Measurements from ENCODE around the gene ABCB9.
"Not testable (repeated sequence)": the region's sequence is repeated elsewhere in the genome, so short reads cannot be mapped to it uniquely, and the experiment has no call there.

ABCB9 gene

DNA sequence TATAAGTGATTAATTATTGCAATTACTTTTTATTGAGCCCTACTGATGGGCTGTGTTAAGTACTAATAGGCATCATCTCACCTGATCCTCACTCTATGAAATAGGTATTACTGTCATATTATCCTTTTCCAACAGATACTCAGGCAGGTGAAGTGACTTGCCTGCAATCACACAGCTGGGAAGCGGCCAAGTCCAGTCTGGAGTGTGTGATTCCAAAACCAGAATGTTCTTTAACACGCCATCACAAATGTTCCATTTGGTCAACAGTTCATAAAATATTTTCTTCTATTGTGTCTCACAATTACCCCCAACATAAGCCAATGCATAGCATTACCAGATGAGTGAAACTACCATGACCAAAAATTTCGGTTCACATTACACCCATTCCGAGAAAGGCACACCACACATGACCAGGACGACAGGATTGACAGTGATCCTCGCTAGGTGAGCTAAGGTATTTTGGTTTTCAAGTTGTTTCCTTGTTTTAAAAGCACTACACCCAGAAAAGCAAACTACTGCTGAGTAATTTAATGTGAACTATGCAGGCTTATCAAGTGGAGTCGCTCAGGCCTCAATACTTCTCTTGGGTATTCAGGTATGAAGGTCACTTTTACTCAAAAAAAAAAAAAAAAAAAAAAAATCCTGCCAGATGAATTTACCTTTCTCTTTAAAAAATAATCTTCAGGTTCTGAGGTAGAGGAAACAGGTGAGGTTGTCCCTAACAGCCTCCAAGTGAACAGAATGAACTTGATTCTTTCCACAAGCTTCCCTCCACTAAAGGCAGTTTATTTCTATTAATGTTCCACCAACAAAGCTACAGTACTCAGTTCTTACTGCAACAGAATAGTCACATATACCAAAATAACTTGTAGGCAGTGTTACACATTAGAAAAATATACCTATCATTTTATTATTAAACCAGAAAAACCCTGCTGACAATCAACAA, 72.8 kb downstream of the ABCB9 start:
- no peak for DNase-seq

DNA sequence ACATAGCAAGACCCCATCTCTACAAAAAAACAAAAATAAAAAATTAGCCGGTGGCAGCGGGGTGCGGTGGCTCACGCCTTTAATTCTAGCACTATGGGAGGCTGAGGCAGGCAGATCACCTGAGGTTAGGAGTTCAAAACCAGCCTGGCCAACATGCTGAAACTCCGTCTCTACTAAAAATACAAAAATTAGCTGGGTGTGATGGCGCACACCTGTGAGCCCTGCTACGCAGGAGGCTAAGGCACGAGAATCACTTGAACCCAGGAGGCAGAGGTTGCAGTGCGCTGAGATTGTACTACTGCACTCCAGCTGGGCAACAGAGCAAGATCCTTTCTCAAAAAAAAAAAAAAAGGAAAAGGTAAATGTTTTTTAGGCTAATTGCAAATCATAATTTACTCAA, 73.5 kb downstream of the ABCB9 start:
- DNase-seq = not testable (repeated sequence)

DNA sequence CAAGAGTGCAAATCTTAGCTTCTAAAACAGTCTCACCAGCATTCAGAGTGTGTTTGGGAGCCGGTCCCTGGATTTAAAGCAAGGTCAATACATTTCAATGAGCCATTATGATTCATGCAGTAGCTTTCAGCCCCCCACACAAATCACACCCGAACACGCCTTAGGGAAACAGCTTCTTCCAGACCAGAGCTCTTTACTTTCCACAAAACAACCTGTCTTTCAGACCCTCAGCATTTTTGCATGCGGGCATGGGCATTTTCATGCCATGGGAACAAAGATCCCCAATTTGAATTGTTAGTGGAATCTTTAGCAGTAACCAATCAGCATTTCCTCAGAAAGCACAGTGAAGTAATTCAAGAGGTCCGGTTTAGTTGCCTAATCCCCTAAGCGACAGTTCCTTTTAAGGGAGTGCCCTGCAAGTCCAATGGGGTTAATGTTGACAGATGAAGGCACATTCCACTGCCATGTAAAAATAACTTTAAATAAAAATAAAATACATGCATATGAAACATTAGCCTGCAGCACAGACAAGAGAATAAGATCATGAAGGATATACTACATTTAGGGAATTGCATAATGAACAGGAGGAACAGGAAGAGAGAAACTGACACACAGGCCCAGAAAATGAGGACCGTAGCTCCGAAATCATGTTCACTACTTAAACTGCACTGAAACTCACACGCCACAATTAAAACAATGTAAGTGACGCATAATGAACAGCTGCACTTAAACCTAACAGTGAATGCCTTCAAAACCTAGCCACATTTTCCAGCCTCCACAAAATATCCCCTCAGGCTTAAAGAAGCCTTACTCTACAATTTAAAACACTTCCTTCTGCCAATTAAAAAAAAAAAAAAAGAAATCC, 74.4 kb downstream of the ABCB9 start:
- DNase-seq = no peak

DNA sequence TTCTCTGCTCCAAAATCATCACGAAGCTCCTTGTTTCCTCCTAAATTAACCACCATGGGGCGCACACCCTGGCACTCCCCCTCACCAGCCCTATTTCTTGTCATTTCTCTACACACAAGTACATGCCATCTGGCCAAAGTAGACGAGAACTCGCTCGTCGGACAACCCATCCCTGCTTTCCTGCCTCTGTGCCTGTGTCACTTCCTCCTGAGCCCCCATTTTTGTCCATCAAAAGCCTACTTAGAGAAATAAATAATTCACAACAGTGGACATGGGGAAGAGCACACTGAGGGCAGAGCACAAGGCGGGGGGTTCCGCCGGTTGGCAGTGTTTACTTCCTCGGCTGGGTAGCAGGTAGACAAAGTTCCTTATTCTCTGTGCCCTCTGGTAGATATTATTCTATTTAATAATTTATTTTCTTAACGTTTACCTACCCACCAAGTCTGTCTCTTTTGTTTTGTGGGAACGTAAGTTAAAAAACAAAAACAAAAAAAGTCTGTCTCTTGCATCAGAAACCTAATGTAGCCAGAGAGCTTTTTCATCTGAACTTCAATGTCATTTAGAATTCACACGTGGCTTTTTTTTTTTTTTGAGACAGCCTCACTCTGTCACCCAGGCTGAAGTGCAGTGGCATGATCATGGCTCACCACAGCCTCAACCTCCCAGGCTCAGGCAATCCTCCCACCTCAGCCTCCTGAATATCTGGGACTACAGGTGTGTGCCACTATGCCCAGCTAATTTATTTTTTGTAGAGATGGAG, 76.3 kb downstream of the ABCB9 start:
- no peak for DNase-seq

DNA sequence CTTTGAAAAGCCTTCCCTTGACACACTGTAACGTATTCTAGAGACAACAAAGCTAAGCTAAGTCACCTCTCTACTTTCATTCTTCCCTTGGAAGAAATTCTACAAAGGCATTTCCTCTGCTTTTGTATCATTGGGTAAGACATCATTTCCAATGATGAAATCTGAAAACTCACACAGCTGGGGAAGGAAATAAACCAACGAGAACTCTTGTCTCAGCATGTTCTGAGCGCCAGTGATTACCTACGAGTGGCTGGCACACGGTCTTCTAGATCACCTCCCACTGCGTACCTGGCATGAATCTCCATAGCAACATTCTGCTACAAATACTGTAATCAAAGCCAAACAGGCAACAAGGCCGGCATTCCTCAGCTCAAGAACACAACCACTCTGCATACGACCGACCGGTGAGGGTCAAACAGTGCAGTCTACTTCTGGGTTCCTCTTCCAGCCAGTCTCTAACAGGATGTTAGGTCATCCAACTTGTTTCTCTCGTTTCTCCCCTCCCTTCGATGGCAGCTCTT, 78.0 kb downstream of the ABCB9 start:
- peak in 1 of 2 experiments; percentile 37 for DNase-seq

DNA sequence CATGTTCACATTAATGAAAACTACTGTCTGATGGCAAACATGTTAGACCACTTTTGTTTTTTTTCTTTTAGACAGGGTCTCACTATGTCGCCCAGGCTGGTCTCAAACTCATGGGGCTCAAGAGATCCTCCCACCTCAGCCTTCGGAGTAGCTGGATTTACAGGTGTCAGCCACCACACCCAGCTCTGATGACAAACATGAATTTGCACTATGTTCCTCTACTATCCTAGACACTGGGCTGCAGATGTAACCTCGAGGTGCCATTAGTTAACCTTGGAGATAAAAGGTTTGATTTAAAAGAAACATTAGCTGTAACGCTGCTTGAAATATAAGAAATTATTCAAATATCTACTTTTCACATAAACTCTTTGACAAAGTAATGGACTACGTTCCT, 78.4 kb downstream of the ABCB9 start:
- no peak for DNase-seq

DNA sequence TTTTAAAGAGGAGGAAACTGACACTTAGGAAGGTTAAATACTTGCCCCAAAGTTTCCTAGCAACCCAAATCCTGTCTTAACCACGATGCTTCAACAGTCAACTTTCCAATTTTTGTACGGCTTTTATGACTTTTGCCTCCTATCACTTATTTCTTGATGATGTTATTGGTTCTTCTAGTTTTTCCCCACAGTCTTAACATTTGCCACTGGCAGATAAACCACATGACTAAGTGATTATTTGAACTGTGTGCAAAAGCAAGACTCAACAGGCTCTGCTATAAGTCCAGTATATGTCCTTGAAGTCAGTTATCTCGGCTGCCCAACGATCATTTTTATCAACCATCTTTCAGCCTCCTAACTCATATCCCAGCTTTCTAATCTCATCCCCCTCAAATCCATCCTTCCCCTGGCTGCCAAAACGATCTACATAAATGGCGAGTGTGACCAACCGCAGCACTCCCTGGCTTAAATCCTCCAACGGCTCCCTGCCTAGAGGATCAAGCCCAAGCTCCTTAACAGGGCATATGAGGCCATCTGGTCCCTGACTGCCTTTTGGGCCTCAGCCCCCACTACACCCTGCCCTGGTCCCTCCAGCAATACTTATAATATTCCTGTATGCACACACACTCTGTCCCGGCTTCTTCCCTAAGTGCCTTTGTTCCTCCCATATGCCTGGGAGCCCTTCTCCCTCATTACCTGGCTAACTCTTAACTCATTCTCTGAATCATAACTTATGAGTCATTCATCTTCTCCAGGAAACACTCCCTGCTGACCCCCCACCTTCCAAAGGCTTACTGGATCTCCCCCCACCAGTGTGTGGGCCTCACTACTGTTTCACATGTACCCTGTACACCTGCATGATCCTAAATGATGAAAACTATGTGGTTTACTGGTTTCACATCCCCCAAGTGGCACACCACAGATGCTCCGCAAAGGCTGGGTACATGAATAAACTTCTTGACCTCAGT, 79.1 kb downstream of the ABCB9 start:
- DNase-seq = peak; percentile 45 to 67

DNA sequence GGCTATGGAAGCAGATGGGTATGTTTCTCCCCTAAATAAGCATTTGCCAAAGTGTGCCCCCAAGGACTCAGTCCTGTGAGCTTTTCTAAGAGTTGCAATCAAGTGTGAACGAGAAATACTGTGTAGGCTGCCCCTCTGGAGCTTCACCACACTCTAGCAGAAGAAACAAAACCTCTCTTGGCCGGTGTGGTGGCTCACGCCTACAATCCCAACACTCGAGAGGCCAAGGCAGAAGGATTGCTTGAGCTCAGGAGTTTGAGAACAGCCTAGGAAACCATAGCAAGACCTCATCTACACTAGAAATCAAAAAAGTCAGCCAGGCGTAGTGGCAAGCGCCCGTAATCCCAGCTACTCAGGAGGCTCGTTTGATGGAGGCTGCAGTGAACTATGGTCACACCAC, 80.1 kb downstream of the ABCB9 start:
- no peak for DNase-seq

DNA sequence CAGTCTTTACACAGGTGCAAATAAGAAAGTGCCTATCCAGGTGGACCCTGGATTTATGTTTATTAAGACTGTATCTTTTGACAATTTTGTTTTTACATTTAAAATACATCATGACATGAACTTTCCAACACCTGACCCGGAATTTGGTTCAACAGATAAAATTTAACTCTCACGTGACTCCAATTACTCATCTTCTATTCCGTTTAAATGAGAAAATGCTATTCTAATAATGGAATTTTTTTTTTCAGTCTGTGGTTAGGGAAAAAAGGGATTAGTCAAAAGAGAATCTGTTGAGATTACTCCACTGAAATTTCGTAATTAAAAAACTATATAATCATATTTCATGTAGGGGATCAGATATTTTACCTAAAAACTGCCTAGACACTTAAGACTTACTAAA, 81.4 kb downstream of the ABCB9 start:
- DNase-seq = no peak

DNA sequence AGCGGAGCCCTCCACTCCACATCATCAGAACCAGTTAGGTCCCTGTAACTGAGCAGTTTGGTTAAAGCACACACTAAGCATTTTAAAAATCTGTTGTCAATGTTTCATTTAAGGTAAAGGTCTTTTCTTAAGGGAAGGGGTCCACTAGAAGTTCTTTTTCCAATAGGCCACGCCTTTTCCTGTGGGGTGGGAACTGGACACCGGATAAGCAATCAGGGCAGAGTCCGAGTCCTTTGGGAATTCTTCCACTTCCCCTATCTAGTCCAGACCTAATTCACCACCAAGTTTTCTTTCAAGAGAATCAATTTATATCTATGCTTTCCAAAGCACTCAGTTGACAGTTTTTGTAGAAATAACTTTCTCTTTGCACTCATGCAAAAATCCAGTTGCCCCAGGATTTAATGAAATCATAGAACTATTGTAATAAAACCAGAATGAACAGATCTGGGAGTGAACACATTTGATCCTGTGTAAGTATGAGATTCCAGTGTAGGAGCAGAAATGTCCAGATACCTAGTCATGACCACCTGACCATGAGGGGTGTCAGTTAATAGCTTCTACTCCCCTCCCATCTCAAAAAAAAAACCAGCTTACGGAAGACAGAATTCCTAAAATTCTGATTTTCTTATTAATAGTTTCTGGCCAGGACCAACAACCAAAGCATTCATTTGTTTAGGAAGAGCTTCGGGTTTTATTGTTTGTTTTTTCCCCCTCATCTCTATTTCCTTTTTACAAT, 82.0 kb downstream of the ABCB9 start:
- no peak for DNase-seq

DNA sequence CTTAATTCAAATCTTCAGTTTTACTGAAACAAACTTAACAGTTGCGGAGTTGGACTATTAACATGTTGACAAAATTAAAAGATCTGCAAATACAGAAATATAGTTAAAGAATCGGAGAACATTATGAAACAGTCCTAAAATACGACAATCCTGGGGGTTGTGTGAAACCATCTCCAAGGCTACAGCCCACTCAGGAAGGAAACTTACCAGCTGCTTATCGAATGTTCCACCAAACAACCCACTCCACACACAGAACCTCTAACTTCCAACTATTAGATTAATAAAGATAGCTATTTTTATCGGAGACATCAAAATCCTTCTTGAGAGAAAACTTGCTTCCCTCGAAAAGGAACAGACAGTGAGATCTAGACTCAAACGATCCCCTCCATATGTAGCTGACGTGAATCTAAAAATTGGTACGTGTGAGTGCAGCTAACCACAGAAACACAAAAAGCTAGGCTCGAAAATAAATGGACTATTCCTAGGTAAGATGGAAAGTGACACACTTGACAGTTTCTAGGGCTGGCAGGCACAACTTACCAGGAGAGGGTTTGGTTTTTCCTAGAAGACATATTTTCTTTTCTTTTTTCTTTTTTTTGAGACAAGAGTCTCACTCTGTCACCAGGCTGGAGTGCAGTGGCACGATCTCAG, 83.2 kb downstream of the ABCB9 start:
- DNase-seq = no peak

DNA sequence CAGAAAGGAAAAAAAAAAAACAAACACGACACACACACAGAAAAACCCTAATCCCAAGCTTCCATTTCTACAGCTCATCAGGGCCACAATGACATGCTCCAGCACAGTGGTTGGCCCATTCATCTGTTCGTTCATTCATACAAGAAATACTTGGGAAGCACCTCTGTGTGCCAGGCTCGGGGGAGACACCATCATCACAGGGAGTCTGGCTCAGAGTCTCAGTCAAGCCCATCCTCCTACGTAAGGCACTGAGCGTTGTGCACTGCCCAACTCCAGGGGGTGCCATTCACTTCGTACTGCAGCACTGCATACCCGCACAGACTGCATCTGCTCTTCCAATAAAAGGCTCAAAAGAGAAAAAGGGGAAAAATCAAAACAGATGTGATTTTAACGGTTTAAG, 85.6 kb downstream of the ABCB9 start:
- peak in 1 of 2 experiments; percentile 38 for DNase-seq

DNA sequence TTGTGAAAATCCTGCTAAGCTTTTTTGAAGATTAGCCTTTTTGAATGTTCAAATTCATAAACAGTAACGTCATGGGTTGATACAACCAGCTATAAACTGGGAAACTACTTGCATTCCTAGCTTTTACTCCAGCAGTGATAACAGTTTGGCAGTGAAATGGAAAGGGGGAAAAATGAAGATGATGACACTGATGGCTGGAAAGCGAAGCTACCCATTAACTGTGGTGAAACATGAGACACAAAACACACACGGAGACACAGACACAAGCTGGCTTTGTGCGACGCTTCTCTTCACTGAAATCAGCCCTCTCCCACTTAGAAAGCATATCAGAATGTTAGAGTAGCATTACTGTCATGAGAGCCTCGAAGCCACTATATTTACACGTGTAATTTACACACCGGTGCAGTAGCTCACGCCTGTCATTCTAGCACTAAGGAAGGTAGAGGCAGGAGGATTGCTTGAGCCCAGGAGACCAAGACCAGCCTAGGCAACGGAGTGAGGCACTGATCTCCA, 86.1 kb downstream of the ABCB9 start:
- DNase-seq = no peak
